A549 (cell line): ENCODE data around the gene ZNF853. TPM values are rescaled to one million over a fixed set of nuclear protein-coding genes. Genes with fewer than 3 reads are reported as not detected.

Experiments used
- ATAC-seq, 2 experiments: fragments of 200-7000 bp in 1 of 2; fragments of >200 bp in 1 of 2; cut with Nextera tagmentation in 1 of 2; cut with Tn5 transposase in 1 of 2; 3 replicates each; pipeline versions ENCODE4 v1.8.0 to v1.9.1; 2018 to 2020; ENCODE audit warnings: mild to moderate bottlenecking in 1 of 2, moderate library complexity in 1 of 2
- CTCF ChIA-PET: fragments of 300-600 bp; sonication (Branson Sonifier 250); formaldehyde crosslinking; extraction: SDS; loops from one replicate; lab custom pipeline; 2021; ENCODE audit warnings: antibody characterized with exemption, inconsistent platforms; lab: Yijun Ruan, JAX
- POLR2A ChIA-PET: fragments of 350-600 bp; formaldehyde crosslinking; extraction: SDS; loops from one replicate; lab custom pipeline; 2021; ENCODE audit warnings: antibody characterized with exemption, inconsistent platforms; lab: Yijun Ruan, JAX
- DNase-seq, 2 experiments: peaks; one replicate each; pipeline versions ENCODE4 v3.0.0 to v3.0.0-alpha.2; 2011 to 2016; ENCODE audit warnings: low read depth in 1 of 2, low spot score in 1 of 2
- FAIRE-seq: peaks from 2 replicates; lab custom pipeline; 2011; peaks lifted over from hg19 to GRCh38; lab: Jason Lieb, UNC
- H3K27ac ChIP-seq, 2 experiments: fragments of >200 bp; sonication (Bioruptor Twin); formaldehyde crosslinking; 3 replicates each; pipeline ENCODE4 v1.5.1; 2016 to 2017
- H3K4me1 ChIP-seq: fragments of >200 bp; sonication (Bioruptor Twin); formaldehyde crosslinking; 3 replicates; pipeline ENCODE4 v1.6.1; 2016
- H3K4me2 ChIP-seq: fragments of >200 bp; sonication (Bioruptor Twin); formaldehyde crosslinking; 3 replicates; pipeline ENCODE4 v1.6.1; 2016
- H3K4me3 ChIP-seq: fragments of >200 bp; sonication (Bioruptor Twin); formaldehyde crosslinking; 3 replicates; pipeline ENCODE4 v1.5.1; 2016
- H3K9me3 ChIP-seq: fragments of >200 bp; sonication (Bioruptor Twin); formaldehyde crosslinking; 3 replicates; pipeline ENCODE4 v1.6.1; 2016
- CBX2 ChIP-seq: fragments of 200-600 bp; sonication (generic); IDR thresholded peaks from 2 replicates; pipeline ENCODE4 v1.6.1; 2016; ENCODE audit warnings: low read depth, mild to moderate bottlenecking, borderline replicate concordance
- CBX8 ChIP-seq: fragments of 200-600 bp; sonication (generic); IDR thresholded peaks from 2 replicates; pipeline ENCODE4 v1.6.1; 2016
- CHD2 ChIP-seq: fragments of 150-350 bp; IDR thresholded peaks from 2 replicates; pipeline ENCODE4 v1.6.1; 2014; ENCODE audit warnings: low read length; ENCODE audit not compliant: partially characterized antibody
- CHD4 ChIP-seq: fragments of 200-600 bp; sonication (generic); IDR thresholded peaks from 2 replicates; pipeline ENCODE4 v1.6.1; 2016; ENCODE audit warnings: antibody characterized with exemption, mild to moderate bottlenecking, borderline replicate concordance
- CTCF ChIP-seq: fragments of >200 bp; sonication (Bioruptor Twin); formaldehyde crosslinking; IDR thresholded peaks from 3 replicates; pipeline ENCODE4 v1.5.1; 2016
- ELK1 ChIP-seq: fragments of 150-350 bp; IDR thresholded peaks from 2 replicates; pipeline ENCODE4 v1.6.1; 2014; ENCODE audit warnings: low read depth, mild to moderate bottlenecking, low read length
- EP300 ChIP-seq, 2 experiments: fragments of >200 bp; sonication (Bioruptor Twin); formaldehyde crosslinking; IDR thresholded peaks; 2 replicates in 1 of 2; 3 replicates in 1 of 2; pipeline ENCODE4 v1.6.1; 2016 to 2017
- FOSB ChIP-seq: fragments of 250-450 bp; sonication (Bioruptor Pico); IDR thresholded peaks from 2 replicates; pipeline ENCODE4 v1.5.0; 2020; ENCODE audit warnings: mild to moderate bottlenecking, moderate library complexity
- FOSL2 ChIP-seq, 2 experiments: fragments of 450-650 bp in 1 of 2; fragments of >200 bp in 1 of 2; sonication (Bioruptor Twin) in 1 of 2; formaldehyde crosslinking; IDR thresholded peaks; 2 replicates each; pipeline versions ENCODE4 v1.5.0 to v1.6.1; 2016 to 2020; ENCODE audit warnings: mild to moderate bottlenecking in 1 of 2, moderate library complexity in 1 of 2
- HEYL ChIP-seq: fragments of 250-450 bp; sonication (Bioruptor Pico); IDR thresholded peaks from 2 replicates; pipeline ENCODE4 v1.8.0; 2021; ENCODE audit warnings: mild to moderate bottlenecking, moderate library complexity
- KDM5A ChIP-seq: fragments of 200-600 bp; sonication (generic); IDR thresholded peaks from 2 replicates; pipeline ENCODE4 v1.6.1; 2016; ENCODE audit warnings: antibody characterized with exemption, mild to moderate bottlenecking
- MYC ChIP-seq: IDR thresholded peaks from 2 replicates; pipeline ENCODE4 v1.6.1; 2012; ENCODE audit warnings: mild to moderate bottlenecking, inconsistent platforms, low read length, improper control_type of control experiment, borderline replicate concordance
- NFE2L2 ChIP-seq: fragments of 150-350 bp; conservative IDR thresholded peaks from 2 replicates; pipeline ENCODE4 v1.6.1; 2014; ENCODE audit warnings: low read length
- RARB ChIP-seq: fragments of 250-450 bp; sonication (Bioruptor Pico); IDR thresholded peaks from 2 replicates; pipeline ENCODE4 v1.8.0; 2021; ENCODE audit warnings: mild to moderate bottlenecking, moderate library complexity
- RCOR1 ChIP-seq: fragments of 150-350 bp; IDR thresholded peaks from 2 replicates; pipeline ENCODE4 v1.6.1; 2014; ENCODE audit warnings: antibody characterized with exemption, low read length, low read depth
- SMC3 ChIP-seq: fragments of >200 bp; sonication (Bioruptor Twin); formaldehyde crosslinking; IDR thresholded peaks from 3 replicates; pipeline ENCODE4 v1.6.1; 2018; ENCODE audit warnings: inconsistent platforms
- TP53 ChIP-seq: fragments of 250-450 bp; sonication (Bioruptor Pico); IDR thresholded peaks from 2 replicates; pipeline ENCODE4 v1.5.0; 2021; ENCODE audit warnings: mild to moderate bottlenecking, moderate library complexity
- USF2 ChIP-seq: fragments of 450-650 bp; IDR thresholded peaks from 2 replicates; pipeline ENCODE4 v1.6.1; 2014; ENCODE audit warnings: antibody characterized with exemption
- ZFP36 ChIP-seq: fragments of 450-650 bp; IDR thresholded peaks from 2 replicates; pipeline ENCODE4 v1.6.1; 2014; ENCODE audit warnings: borderline replicate concordance; ENCODE audit not compliant: partially characterized antibody
- WGBS: methylation state at CpG from one replicate; pipeline ENCODE4 v1.1.6; 2017; ENCODE audit errors: missing lambda C conversion rate; 5-methylcytosine and 5-hydroxymethylcytosine counted together
- polyA plus RNA-seq, 4 experiments: library from polyadenylated mRNA; depleted of rRNA in 3 of 4; stranded (reverse); fragments of >200 nt; fragmentation: RNase III in 1 of 4; extraction: RNeasy Plus Mini Kit Qiagen cat#74134 plus additional on column Dnase treatment in 1 of 4; gene quantifications; 2 replicates in 3 of 4; 3 replicates in 1 of 4; pipeline ENCODE4 v1.2.3, GENCODE V29; 2011 to 2017

ZNF853 gene
- polyA plus RNA-seq, 2 of the 4 experiments (the other 2 are of a cell fraction) = 1.8 to 2.2 TPM

- FAIRE-seq (no peak), DNase-seq (peak; percentile 29 to 72)
- H3K9me3 ChIP-seq = no peaks in the 10 kb centered on the region
- whole genome bisulfite sequencing = 20% methylated on average over 4 of the region's 60 CpGs
- POLR2A ChIA-PET = no interaction called here
- CTCF ChIA-PET = interaction anchor here (0.6 to 1.4 kb wide), 3 partner anchors 48 to 144 kb away, joined by 3 to 5 read pairs (median 3); partner anchors contain the start of gene INTS15
- TF ChIP-seq CTCF (peak; percentile 32; the same call in 2 of the 3 replicates), FOSL2 (IDR thresholded peaks at IDR 0.05) (no peak), FOSL2 (CRISPR knock-in tag; IDR thresholded peaks at IDR 0.05) (no peak), CHD2 (no peak), CBX2 (no peak), ZFP36 (no peak), NFE2L2 (no peak)
- TF ChIP-seq, all 56 proteins: peak for 1
- peak; percentile 65 to 83 for ATAC-seq
- Histone ChIP-seq H3K4me2 (peak overlapping the region; percentile 97), H3K4me3 (peak overlapping the region; percentile 100), H3K27ac (peak overlapping the region; percentile 94 to 97), H3K4me1 (peaks cover 13% of the 10 kb centered on the region; the same call in 2 of the 3 replicates)
These were observed 22.3 kb downstream of the ZNF853 start for GRCh38 chr7:6637544-6638229.

- FAIRE-seq = no peak
- WGBS = 92% methylated on average over 4 of the region's 4 CpGs
These were observed 23.6 kb downstream of the ZNF853 start for GRCh38 chr7:6639032-6639431.

GRCh38 chr7:6639627-6640026 is 24.2 kb downstream of the ZNF853 start:
- Histone ChIP-seq H3K4me2 (no peak overlapping the region), H3K9me3 (no peaks in the 10 kb centered on the region), H3K4me3 (no peak overlapping the region), H3K4me1 (peaks cover 13% of the 10 kb centered on the region; the same call in 2 of the 3 replicates), H3K27ac (no peak overlapping the region)
- ATAC-seq = no peak
- POLR2A ChIA-PET = no interaction called here
- no peak for TF ChIP-seq RARB (CRISPR knock-in tag)
- FAIRE-seq = no peak
- 91% methylated on average over 11 of the region's 11 CpGs for WGBS
- DNase-seq = no peak
- CTCF ChIA-PET = no interaction called here

More at GRCh38 chr7:6639032-6639431, 23.6 kb downstream of the ZNF853 start:
- H3K4me3 ChIP-seq = no peak overlapping the region
- ATAC-seq (no peak), DNase-seq (no peak)
- H3K4me2 ChIP-seq = peak overlapping the region; percentile 97
- no peaks in the 10 kb centered on the region for H3K9me3 ChIP-seq
- ChIA-PET CTCF (interaction anchor here (0.6 to 1.4 kb wide), 3 partner anchors 12 to 55 kb away, joined by 3 to 5 read pairs (median 3); partner anchors contain the start of gene INTS15), POLR2A (no interaction called here)
- no peak overlapping the region for H3K27ac ChIP-seq
- TF ChIP-seq CHD2 (no peak), SMC3 (no peak), EP300 (IDR thresholded peaks at IDR 0.05) (no peak), CBX8 (no peak), USF2 (no peak), KDM5A (no peak), RCOR1 (no peak), MYC (no peak), TP53 (CRISPR knock-in tag) (no peak), ELK1 (no peak), FOSB (no peak), HEYL (no peak), CHD4 (no peak)
- peaks cover 13% of the 10 kb centered on the region; the same call in 2 of the 3 replicates for H3K4me1 ChIP-seq
